ENCODE results near the gene PER2.
"Not testable (repeated sequence)": the region's sequence is repeated elsewhere in the genome, so short reads cannot be mapped to it uniquely, and the experiment has no call there.

The PER2 gene, protein sequence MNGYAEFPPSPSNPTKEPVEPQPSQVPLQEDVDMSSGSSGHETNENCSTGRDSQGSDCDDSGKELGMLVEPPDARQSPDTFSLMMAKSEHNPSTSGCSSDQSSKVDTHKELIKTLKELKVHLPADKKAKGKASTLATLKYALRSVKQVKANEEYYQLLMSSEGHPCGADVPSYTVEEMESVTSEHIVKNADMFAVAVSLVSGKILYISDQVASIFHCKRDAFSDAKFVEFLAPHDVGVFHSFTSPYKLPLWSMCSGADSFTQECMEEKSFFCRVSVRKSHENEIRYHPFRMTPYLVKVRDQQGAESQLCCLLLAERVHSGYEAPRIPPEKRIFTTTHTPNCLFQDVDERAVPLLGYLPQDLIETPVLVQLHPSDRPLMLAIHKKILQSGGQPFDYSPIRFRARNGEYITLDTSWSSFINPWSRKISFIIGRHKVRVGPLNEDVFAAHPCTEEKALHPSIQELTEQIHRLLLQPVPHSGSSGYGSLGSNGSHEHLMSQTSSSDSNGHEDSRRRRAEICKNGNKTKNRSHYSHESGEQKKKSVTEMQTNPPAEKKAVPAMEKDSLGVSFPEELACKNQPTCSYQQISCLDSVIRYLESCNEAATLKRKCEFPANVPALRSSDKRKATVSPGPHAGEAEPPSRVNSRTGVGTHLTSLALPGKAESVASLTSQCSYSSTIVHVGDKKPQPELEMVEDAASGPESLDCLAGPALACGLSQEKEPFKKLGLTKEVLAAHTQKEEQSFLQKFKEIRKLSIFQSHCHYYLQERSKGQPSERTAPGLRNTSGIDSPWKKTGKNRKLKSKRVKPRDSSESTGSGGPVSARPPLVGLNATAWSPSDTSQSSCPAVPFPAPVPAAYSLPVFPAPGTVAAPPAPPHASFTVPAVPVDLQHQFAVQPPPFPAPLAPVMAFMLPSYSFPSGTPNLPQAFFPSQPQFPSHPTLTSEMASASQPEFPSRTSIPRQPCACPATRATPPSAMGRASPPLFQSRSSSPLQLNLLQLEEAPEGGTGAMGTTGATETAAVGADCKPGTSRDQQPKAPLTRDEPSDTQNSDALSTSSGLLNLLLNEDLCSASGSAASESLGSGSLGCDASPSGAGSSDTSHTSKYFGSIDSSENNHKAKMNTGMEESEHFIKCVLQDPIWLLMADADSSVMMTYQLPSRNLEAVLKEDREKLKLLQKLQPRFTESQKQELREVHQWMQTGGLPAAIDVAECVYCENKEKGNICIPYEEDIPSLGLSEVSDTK (N-terminal part only)

DNA sequence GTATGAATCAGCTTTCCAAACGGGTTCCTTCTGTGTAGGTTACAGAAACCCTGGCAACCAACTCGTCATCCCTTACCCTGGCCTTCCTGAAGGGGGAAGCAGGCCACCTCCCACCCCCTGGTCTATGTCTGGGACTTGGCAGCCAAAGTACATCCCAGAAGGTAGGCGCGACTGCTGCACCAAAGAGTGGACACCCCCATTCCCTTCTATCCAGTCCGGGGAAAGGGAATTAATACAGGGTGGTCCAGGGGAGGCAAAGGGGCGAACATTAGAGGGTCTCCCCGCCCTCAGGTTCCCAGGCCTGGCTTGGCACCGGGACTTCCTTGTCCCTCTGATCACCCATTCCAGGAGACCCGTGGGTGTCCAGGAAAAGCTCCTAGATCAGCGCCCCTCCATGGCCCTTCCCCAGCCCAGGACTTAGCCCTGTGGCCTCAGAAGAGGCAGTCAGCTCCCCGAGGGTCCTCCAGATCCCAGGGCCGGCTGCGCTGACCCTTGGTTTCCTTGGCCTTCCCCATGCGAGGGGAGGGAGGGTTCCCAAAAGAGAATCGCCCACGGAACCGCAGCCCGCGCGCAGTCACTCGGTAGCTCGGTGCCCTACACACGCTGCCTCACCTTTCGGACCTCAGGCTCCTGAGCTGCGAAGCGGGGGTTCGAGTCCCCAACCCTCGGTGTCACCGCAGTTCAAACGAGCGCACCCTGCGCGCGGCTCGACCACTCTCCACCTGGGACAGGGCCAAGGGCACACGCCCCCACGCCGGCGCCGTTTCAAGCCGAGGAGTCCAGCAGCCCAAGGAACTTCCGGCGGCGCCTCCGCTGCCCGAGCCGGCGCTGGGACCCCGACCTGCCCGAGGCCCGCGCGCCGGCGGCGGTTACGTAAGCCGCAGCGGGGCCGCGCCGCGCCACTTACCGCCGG, at the start of gene PER2:
Gene PER2, minus strand, starts transcription at position 874 of the 913 bp plus-strand sequence. CDS start 10,674 bp downstream, outside the sequence.
- peak; percentile 41 for DNase-seq

DNA sequence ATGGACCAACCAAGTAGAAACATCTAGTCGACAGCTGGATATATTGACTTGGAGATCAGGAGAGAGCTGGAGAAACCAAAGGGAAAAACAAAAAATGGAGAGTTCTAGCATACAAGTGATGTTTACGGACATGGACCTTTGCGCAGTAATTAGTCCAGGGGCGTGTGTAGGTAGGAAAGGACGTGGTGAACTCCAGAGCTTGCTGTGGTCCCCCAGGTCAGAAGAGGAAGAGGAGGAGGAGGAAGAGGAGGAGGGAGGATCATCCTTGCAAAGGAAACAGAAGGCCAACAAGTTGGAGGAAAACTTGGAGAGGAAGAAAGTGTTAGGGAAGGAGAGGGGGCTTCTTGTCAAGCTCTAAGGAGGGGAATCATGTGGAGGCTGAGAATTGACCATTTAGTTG, 49.4 kb upstream of the PER2 start:
- no peak for DNase-seq

DNA sequence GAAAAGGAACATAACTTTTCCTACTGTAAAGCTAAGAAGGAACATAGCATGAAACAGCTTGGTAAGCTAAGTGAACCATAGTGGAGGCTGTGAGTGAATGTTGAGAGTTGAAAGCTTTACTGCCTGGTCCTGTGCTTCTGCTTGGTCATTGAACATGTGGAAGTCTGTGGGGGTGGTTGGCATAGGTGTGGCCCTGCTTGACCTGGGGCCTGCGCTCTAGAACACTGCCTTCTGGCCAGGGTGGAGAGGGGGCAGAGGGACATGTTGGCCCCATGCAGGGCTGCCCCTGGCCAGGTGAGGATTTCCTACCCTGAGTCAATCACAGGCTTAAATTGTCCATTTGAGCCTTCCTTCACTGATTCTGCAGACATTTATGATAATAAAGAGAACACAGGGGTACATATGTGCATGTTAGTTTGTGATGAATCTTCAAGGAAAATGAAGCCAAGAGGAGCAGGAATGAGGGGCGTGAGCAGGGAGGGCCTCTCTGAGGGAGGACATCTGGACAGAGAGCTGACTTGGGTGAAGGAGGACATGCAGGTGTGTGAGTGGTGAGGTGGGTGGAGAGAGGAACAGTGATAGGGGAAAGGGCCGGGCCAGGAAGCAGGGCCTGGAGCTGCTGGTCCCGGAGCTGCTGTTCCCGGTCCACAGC, 48.5 kb upstream of the PER2 start:
- no peak for DNase-seq

DNA sequence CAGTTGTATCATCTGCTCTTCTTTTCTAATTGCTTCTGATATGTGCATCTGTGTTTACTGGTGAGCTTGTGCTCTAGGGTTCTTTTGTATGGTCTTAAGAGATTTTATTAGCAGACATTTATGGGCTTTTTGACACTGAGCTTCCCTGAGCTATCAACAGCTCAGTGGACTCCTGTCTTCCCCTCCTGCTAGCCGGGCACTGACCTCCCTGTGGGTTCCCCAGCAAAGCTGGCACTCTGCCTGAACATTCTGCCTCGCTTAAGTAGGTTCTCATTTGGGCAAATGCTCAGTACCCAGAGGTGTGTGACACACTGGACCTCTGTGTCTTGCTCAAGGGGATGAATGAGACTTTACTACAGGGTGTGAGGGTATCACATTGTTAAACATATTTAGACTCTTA, 47.7 kb upstream of the PER2 start:
- no peak for DNase-seq

DNA sequence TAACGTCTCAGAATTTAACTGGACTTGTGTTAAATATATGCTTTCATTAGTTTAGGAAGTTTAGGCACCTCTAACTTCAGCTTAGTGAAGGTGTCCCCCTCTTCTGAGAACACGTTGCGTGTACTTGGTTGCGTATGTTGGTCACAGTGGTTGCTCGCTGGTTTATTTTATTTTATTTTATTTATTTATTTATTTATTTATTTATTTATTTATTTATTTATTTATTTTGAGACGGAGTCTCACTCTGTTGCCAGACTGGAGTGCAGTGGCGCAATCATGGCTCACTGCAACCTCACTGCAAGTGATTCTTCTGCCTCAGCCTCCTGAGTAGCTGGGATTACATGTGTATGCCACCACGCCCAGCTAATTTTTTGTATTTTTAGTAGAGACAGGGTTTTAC, 47.2 kb upstream of the PER2 start:
- DNase-seq, result not testable (repeated sequence)

DNA sequence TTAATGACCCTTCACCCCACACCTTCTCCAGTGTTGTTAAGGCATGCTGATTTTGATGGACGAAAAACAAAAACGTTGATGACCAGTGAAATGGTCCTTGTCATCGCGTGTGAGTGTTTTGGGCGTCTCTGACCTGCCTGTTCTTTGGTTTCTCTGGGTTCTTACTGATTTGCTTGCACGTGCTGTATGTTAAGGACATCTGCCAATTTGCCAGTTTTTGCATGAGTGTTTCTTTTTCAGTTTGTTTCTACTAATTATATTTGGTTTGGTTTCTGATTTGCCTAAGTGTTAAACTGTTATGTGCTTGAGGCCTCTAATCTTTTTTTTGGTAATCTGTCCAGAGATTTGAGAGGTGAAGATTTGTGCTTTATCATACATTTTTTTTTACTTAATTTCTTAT, 46.5 kb upstream of the PER2 start:
- no peak for DNase-seq

DNA sequence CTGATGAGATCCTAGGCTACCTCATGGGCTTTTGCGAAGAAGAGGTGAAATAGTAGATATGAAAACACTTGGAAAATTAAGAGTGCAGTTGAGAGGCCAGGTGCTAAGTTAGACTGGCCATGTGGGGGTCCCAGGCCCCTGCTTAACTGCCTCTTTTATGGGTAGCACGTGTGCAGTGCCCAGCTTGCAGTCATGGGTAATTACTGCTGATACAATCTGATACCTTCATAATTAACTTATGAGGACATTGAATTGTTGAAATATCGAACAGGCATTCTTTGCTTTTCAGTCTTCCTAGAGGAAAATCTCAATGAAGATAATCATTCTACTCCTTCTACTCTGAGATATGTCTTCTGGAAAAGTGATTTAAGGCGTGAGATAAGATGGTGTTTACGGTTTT, 43.5 kb upstream of the PER2 start:
- no peak for DNase-seq

DNA sequence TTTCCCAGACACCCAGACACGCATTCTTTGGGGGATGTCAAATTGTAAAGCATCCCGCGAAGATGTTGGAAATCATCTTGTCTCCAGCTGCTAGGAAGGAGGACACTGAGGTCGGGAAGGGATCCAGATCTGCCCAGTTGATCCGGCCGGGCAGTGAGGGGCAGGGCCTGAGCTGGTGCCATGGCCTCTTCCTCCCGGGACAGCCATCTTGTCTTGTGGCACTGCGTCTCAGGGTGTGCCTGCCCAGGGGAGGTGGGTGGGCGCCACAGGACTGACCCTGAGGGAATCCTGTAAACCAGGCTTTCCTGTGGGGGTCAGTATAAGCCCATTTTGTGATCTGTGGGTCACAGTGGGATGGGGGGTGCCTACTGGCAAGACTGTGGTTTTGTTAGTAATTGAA, 42.0 kb upstream of the PER2 start:
- DNase-seq, result no peak

DNA sequence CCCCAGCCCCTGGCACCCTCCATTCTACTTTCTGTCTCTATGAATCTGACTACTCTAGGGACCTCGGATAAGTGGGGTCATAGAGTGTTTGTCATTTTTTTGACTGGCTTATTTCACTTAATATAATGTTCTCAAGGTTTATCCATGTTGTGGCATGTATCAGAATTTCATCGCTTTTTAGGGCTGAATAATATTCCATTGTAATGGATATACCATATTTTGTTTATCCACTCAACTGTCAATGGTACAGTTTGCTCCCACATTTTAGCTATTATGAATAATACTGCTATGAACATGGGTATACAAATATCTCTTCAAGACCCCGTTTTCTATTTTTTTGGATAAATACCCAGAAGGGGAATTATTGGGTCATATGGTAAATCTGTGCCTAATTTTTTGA, 39.3 kb upstream of the PER2 start:
- DNase-seq, result no peak

DNA sequence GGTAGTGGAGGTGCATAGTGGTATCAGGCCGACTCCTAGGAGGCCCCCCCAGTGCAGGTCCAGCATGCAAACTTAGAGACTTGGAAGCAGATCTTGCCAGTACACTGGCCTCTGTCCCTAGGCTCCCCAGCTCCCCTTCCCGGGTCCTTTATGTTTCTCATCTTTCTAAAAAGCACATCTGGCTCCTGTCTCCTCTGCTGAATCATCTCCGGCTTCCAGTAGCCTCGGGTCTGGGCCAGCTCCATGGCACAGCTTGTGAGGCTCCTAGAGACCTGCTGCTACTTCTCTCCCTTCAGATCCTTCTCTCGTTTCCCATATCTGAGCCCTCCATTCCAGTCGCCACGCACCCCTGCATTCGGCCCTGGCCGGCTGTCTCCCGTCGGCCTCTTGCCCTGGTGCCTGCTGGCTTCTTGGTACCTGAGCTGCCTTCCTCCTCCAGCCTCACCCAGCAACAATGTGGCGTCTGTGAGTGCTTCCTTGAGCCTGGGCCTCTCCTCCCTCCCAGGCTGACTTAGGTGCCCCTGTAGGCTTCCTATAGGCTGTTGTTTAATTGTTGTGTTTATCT, 38.5 kb upstream of the PER2 start:
- DNase-seq, result no peak

DNA sequence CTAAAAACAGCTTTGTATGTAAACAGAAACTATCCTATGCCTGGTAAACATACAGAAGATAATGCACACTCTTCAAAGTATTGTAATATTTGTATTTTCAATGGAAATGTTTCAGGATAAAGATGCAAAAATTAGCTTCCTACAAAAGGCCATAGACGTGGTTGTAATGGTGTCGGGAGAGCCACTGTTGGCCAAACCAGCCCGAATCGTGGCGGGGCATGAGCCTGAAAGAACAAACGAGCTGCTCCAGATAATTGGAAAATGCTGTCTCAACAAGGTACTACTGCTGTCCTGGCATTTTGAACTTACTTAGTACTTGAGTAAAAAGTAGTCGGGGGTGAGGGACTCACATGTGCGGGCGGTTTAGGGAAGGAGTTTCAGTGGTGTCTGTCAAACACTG, 37.3 kb upstream of the PER2 start:
- DNase-seq, result no peak

DNA sequence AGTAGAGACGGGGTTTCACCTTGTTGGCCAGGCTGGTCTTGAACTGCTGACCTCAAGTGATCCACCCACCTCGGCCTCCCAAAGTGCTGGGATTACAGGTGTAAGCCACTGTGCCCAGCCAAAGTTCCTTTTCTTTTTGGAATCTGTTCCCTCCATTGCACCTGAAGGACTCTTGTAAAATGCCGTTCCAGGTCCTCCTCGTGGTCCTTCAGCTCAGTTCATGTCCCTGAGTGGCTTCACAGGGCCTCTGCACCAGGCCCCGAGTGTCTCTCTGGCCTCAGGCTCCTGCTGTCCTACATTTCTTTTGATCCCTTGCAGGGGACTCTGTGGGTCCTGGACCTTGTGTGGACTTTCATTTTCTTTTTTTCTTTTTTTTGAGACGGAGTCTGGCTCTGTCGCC, 35.8 kb upstream of the PER2 start:
- DNase-seq, result not testable (repeated sequence)

DNA sequence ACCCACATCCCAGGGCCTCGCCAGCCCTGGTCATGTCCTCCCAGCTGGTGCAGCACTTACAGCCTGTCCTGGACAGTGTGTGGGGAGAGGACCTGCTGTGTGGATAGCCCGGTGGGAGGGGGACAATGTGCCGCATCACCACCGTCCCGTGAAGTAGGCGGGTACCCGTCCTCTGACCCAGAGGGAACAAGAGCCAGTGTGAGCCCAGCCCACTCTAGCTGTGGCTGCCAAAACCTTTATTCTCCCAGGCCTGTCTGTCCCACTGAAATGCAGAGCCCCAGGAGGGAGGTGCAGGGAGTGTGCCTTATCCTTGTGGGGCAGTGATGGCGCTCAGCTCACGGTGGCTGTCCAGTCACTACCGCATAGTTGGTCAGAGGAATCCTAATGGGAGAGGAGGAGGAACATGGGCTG, 33.6 kb upstream of the PER2 start:
- no peak for DNase-seq

DNA sequence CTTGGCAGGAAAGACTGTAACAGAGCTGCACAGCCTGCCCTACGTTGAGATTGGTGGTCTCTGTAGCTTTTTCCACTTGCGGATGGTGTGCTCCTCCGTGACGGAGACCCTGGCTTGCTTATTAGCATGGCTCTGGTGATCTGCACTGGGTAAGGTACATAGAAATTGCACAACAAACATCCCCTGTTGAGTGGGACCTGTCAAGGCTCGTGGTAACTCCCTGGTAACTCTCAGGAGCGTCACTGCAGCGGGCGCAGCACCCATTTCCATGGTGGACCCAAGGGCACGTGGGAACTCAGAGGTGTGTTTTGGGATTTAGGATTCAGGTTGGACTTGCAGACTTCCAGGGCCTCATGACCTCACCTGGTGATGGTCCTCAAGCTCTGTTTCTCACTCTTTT, 33.1 kb upstream of the PER2 start:
- no peak for DNase-seq

DNA sequence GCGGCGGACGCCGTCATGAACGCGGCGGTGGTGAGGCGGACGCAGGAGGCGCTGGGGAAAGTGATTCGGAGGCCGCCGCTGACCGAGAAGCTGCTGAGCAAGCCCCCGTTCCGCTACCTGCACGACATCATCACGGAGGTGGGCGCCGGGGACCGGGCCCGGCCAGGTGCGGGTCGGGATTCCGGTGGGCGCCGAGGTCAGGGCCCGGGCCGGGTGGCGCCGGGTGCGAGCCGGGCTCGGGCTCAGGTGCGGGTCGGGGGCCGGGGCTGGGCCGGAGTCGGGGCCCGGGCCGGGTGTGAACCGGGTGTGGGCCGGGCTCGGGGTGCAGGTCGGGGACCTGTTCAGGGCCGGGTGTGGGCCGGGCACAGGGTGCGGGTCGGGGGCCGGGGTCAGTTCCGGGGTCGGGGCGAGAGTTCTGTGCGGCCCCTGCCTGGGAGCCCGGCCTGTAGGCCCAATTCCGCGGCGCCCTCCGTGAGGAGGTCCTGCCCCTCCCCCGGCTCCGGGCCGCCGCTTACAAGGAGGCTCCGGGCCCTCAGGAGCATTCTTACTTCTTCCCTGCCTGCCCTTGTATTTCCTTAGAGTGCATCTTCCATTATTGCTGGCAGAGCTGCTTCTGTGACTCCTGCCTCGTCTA, 32.4 kb upstream of the PER2 start:
- DNase-seq, result no peak

DNA sequence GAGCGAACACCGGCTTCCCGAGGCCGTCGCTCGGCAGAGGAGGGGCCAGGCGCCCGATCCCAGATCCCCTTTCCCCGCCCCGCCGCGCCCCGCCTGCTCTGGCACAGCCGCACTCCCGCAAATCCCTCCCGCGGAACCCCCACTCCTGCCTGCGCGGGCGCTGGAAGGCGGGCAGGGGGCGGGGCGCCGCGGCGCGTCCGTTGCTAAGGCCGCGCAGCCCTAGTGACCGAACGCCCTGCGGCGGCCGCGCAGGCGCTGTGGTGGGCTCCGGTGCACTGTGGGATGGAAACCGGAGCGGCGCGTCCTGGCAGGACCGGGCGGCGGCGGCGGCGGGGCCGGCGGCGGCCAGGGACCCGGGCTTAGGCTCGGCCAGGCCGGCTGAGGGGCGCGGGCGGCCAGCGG, 31.8 kb upstream of the PER2 start, which contains the start of gene TRAF3IP1:
Gene TRAF3IP1, plus strand, starts transcription at position 273 of the 402 bp plus-strand sequence. CDS start 145 bp downstream, outside the sequence.
- DNase-seq, result peak; percentile 96

DNA sequence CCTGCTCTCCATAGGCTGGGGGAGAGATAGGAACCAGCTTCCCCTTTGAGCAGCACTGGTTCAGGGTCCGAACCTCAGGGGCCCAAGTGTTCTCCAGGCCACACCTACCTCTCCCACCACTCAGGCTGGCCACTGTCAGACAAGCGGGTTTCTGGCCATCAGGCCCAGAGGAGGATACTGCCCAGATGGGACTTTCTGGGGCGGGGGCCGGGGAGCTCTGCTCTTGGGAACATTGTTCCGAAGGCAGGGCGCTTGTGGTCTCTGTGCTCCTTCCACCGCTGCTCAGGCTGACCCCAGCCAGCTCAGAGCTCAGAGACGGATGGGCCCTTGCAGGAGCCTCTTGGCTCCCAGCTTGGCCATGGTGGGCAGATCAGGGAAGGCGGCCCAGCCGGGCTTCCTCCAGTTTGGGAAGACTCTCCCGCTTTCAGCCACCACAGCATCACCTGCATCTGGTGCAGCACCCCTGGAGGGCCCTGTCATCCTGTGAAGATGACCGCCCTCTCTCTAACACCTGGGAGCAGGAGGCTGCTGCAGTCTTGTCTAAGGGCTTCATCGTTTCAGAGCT, 26.7 kb upstream of the PER2 start:
- DNase-seq, result no peak

DNA sequence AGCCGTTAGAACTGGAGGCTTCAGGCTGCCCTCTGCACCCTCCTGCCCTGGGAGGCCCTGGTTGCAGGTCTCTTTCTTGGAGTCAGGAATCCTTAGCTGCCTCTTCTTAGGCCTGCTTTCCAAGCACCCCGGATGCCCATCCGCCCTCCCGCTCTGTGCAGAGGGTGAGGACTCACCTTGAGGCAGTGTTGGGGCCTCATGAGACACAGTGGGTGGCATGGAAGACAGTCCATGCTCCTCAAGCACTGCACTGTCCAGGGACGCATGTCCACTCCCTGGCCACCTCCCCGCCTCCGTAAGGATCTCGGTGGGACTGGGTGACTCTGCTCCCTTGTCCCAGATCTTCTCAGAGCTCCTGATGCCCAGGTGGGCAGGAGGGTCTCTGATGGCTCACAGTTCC, 26.2 kb upstream of the PER2 start:
- DNase-seq, result no peak

DNA sequence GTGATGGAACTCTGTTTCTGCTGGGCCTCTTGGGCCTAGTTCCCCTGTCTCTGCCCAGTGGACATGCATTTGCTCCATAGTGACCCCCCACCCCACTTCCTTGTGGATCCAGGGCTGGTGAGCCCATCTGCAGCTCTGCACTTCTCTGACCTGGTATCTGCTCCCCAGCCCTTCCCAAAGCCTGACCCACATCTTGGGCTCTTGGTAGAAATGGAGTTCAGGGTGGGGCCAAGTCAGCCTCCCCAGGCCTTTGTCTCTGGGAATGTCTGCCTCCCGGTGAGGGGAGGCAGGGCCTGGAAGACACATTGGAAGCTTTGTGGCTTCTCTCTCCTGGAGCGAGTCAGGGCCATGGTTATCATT, 25.6 kb upstream of the PER2 start:
- no peak for DNase-seq

DNA sequence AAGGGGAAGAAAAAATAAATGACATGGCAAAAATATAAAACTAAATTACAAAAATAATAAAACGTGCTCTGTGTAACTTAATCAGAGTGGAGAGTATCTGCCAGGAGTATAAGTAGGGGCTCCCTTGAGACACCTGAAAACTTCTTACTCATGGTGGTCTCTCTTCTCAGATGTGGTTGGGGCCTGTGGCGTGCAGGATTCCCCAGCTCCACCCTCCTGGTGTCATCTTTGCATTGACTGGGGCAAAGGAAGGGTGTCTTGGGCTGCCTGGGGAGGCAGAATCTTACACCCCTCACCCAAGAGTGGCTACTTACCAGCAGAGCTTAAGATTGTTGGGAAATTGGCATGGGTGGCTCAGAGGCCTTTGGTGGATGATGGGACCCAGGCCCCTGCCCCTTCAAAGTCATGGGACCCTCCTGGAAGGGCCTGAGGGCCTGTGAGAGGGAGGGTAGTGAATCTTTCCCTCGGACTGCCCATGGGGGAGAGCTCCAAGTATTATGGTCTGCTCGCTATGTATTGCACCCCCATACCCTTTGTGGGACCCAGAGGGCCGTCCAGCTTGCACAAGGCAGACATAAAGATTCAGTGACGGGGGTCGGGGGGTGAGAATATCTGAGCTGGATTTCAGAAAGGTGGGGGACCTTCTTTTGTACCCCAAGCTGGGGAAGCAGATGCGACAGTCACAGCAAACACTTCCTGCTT, 25.0 kb upstream of the PER2 start:
- DNase-seq, result no peak

Data from NCI-H2227 treated with DMSO at 0.1 percent for 48 hours (cell line).